DMS 273 treated with DMSO at 0.1 percent for 48 hours (cell line): Measurements from ENCODE around the gene CTIF.
A peak's percentile ranks its signal among the peaks of the same experiment; 100 is the strongest.
"Not testable (repeated sequence)": the region's sequence is repeated elsewhere in the genome, so short reads cannot be mapped to it uniquely, and the experiment has no call there.

ENCODE experiments used
- DNase-seq: peaks from one replicate; lab custom pipeline; 2025; lab: John Stamatoyannopoulos, UW

Gene CTIF

DNA sequence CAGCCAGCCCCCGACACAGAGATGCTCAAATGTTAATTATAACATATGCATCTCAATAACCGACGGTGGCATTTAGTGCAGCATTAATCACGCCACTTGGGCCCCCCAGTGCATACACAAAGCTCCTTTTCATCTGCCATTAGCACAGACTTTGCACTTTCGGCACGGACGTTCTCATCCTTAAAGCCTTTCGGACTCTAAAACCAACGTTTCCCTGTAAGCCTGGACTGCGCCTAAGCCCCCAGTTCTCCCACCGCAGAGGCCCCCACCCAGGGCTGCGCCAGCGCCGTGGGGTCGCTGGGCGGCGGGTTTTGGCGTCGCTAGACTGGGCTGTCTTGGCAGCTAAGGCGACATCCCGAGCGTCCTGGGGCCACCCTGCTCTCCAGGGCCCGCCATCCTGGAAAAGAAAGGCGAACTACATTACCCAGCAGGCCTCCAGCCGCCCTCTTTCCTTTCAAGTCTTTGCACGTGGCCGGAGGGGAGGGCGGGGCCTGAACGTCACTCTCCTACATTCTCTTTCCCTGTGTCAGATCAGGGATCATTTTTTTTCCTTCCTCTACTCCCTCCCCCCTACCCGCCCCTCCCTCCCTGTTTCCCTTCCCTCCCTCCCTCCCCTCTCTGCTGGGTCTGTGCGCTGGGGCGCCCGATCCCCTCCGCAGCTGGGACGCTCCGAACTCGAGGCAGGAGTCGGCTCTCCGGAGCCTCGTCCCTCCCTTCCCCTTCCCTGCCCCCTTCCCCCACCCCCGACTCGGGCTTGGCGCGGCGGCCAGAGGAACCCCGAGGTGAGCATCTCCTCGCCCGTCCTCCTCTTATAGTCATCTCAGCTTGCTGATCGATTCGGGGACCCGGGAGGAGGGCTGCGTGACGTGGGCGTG lies at the start of gene CTIF:
Gene CTIF (plus strand): TSS at position 501 of the 875 bp plus-strand sequence. CDS start 80,535 bp downstream, outside the sequence.
- peak; percentile 97 for DNase-seq

- no peak for DNase-seq
These were observed 48.1 kb upstream of the CTIF start for GRCh38 chr18:48490641-48491293.

DNA sequence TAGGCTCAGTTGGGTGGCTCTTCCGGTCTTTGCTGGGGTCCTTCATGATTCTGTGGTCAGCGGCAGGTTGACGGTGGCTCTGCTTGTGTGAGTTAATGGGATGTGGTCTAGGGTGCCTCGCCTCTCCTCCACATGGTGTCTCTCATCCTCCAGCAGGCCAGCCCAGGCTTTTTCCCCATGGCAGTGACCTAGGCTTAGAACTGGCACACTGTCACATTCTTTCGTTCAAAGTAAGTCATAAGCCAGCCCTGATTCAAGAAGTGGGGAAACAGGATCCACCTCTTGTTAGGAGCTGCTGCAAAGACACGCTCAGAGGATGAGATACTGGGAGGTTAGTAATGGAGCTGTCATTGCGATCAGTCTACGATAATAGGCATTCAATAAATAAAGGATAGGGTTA lies 46.0 kb upstream of the CTIF start:
- DNase-seq, result no peak

- DNase-seq, result no peak
These were observed 45.2 kb upstream of the CTIF start for GRCh38 chr18:48493434-48494230.

GRCh38 chr18:48497863-48498262 lies 41.0 kb upstream of the CTIF start:
- DNase-seq, result no peak

GRCh38 chr18:48500517-48500916 lies 38.3 kb upstream of the CTIF start:
- DNase-seq, result no peak

- DNase-seq, result no peak
These were observed 35.9 kb upstream of the CTIF start for GRCh38 chr18:48502906-48503305.

GRCh38 chr18:48504819-48505218 lies 34.0 kb upstream of the CTIF start:
- DNase-seq, result no peak

- not testable (repeated sequence) for DNase-seq
These were observed 31.8 kb upstream of the CTIF start for GRCh38 chr18:48506983-48507568.

- DNase-seq, result not testable (repeated sequence)
These were observed 26.3 kb upstream of the CTIF start for GRCh38 chr18:48512498-48512897.

GRCh38 chr18:48514786-48515185 lies 24.0 kb upstream of the CTIF start:
- DNase-seq, result peak; percentile 28

GRCh38 chr18:48517048-48517447 lies 21.8 kb upstream of the CTIF start:
- DNase-seq, result no peak

GRCh38 chr18:48519431-48520100 lies 19.3 kb upstream of the CTIF start:
- DNase-seq, result no peak

DNA sequence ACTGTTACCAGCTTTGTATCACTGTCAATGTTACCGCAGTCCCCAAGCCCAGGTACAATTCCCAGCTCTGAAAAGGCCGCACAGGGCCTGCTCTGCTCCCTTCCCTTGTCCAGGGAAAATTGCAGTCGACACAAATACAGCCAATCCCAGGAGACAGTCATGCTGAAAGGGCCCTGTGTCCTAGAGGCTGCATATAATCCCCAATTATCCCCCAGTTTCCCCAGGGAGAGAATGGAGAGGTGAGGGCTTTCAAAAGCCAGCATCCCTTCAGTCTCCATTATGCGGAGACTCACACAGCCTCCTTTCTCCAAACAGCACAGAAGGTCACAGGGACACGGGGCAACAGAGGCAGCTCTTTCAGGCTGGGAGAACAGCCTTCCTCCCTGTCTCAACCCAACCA lies 17.1 kb upstream of the CTIF start:
- DNase-seq, result no peak

GRCh38 chr18:48525671-48526070 lies 13.2 kb upstream of the CTIF start:
- DNase-seq, result no peak

- no peak for DNase-seq
These were observed 11.4 kb upstream of the CTIF start for GRCh38 chr18:48527461-48527860.

GRCh38 chr18:48528861-48529260 lies 10.0 kb upstream of the CTIF start:
- no peak for DNase-seq

GRCh38 chr18:48529796-48530195 lies 9.0 kb upstream of the CTIF start:
- DNase-seq, result no peak

GRCh38 chr18:48530399-48531081 lies 8.3 kb upstream of the CTIF start:
- no peak for DNase-seq

DNA sequence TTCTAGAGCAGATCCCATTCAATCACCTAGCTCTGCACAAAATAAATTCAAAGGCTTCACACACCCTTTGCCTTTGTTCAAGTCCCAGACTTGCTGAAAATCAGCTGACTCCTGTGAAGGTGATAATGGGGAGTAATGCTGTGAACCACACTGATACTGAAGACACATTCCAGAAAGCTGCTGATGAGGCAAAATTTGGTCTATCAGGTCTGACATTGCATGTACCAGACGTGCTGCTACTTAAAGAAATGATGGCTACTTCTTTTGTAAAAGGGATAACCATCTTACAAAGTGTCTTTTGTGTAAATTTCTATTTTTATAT lies 7.8 kb upstream of the CTIF start:
- DNase-seq, result no peak

DNA sequence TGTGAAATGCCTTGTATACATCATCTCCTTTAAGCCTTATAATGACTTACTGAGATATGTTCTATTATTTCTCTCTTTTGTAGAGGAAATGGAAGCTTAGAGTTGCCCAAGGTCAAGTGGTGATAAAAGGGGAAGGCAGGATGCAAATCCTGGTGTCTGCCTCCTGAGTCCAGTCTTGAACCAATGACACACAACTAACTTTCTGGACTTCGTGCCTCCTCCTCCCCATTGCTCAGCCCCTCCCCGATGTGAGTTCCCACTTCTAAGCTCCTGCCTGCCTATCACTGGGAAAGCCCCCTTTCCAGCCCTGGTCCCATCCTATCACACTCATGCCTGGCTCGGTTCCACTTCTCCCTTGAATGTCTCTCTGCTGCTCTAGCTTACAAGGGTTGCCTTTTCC lies 6.9 kb upstream of the CTIF start:
- DNase-seq, result no peak
